Activated naive CD4-positive, alpha-beta T cell (primary cell): ENCODE data around the gene TPD52L2.
A peak's percentile ranks its signal among the peaks of the same experiment; 100 is the strongest.
"Not testable (repeated sequence)": the region's sequence is repeated elsewhere in the genome, so short reads cannot be mapped to it uniquely, and the experiment has no call there.

Source experiments
- DNase-seq, 4 experiments: peaks; one replicate each; lab custom pipeline; 2025; lab: John Stamatoyannopoulos, UW

Gene TPD52L2

GRCh38 chr20:63895952-63896263 is 30.8 kb downstream of the TPD52L2 start:
- no peak for DNase-seq

GRCh38 chr20:63896264-63897105 is 31.4 kb downstream of the TPD52L2 start:
- no peak for DNase-seq

GRCh38 chr20:63897978-63898561 is 33.0 kb downstream of the TPD52L2 start:
- no peak for DNase-seq

GRCh38 chr20:63898882-63899558 is 34.0 kb downstream of the TPD52L2 start:
- DNase-seq, result peak in 2 of 4 experiments; percentile 5 to 7

GRCh38 chr20:63900413-63900812 is 35.3 kb downstream of the TPD52L2 start:
- DNase-seq, result no peak

- no peak for DNase-seq
Measured at GRCh38 chr20:63903796-63904561, 38.9 kb downstream of the TPD52L2 start.

- DNase-seq, result no peak
Measured at GRCh38 chr20:63908008-63908682, 43.1 kb downstream of the TPD52L2 start.

GRCh38 chr20:63911176-63911575 is 46.1 kb downstream of the TPD52L2 start:
- DNase-seq, result no peak

- no peak for DNase-seq
Measured at GRCh38 chr20:63913768-63914167, 48.7 kb downstream of the TPD52L2 start.

- no peak for DNase-seq
Measured at GRCh38 chr20:63915471-63915870, 50.4 kb downstream of the TPD52L2 start.

GRCh38 chr20:63916371-63916939 is 51.4 kb downstream of the TPD52L2 start:
- not testable (repeated sequence) for DNase-seq

- no peak for DNase-seq
Measured at GRCh38 chr20:63917811-63918210, 52.7 kb downstream of the TPD52L2 start.

- no peak for DNase-seq
Measured at GRCh38 chr20:63919130-63919529, 54.1 kb downstream of the TPD52L2 start.

GRCh38 chr20:63920226-63920625 is 55.2 kb downstream of the TPD52L2 start:
- no peak for DNase-seq

GRCh38 chr20:63923651-63924050 is 58.6 kb downstream of the TPD52L2 start:
- no peak for DNase-seq

GRCh38 chr20:63924241-63924640 is 59.2 kb downstream of the TPD52L2 start:
- DNase-seq, result no peak

GRCh38 chr20:63926298-63926697 is 61.2 kb downstream of the TPD52L2 start:
- DNase-seq, result no peak

- DNase-seq, result no peak
Measured at GRCh38 chr20:63929071-63929470, 64.0 kb downstream of the TPD52L2 start.

GRCh38 chr20:63929473-63929883 is 64.4 kb downstream of the TPD52L2 start:
- not testable (repeated sequence) for DNase-seq

GRCh38 chr20:63930971-63931553 is 66.0 kb downstream of the TPD52L2 start:
- no peak for DNase-seq

GRCh38 chr20:63931735-63932134 is 66.7 kb downstream of the TPD52L2 start:
- no peak for DNase-seq
